HG02973 (cell line): ENCODE measurements around the gene STRN.
A peak's percentile ranks its signal among the peaks of the same experiment; 100 is the strongest.
"Not testable (repeated sequence)": the region's sequence is repeated elsewhere in the genome, so short reads cannot be mapped to it uniquely, and the experiment has no call there.

Source experiments
- ATAC-seq: cut with Tn5 transposase; IDR thresholded peaks from one replicate; pipeline ENCODE4 v1.9.1; 2021; ENCODE audit warnings: moderate library complexity; ENCODE audit not compliant: unreplicated experiment

Gene STRN

DNA sequence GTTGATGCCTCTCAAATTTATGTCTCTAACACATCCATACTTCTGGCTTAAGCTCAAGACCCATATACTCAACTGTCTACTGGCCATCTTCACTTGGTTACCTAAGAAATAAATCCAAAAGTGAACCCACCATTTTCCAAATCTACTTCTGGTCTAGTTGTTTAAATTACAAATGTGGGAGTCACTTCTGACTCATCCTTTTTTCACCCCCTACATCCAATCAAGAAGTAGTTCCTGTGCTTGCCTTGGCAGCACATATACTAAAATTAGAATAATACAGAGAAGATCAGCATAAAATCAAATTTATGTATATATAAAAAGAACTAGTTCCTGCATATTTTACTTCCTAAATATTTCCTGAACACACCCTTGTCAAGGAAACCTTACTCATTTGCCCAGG is 53.6 kb downstream of the STRN start:
- no peak for ATAC-seq

DNA sequence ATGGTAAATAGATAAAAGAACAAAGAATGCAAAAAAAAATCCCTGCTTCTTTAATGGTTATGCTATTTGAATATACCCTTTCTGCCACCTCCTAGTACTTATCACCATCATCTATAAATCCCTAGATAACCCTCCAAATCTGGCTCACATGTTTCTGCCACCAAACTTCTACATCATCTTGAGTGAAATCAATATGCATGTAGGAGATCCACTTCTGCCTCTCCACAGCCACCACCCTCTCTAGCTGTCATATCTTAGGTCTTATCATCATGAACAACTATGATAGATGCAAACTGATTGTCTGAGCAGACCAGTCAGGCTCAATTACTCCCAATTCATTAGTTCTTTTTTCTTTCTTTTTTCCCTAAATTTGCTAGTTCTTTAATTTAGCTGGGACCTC is 55.3 kb downstream of the STRN start:
- no peak for ATAC-seq

DNA sequence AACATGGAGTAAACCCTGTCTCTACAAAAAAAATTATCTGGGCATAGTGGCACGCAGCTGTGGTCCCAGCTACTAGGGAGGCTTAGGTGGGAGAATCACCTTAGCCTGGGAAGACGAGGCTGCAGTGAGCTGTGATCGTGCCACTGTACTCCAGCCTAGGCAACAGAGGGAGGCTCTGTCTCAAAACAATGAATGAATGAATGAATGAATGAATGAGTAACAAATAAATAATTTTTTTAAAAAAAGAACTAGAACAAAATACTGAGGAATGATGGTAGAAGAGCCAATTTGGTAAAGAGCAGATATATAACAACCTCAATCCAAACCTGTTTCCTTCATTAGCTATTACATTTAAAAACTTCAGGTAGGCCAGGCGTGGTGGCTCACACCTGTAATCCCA is 60.1 kb downstream of the STRN start:
- ATAC-seq: no peak

DNA sequence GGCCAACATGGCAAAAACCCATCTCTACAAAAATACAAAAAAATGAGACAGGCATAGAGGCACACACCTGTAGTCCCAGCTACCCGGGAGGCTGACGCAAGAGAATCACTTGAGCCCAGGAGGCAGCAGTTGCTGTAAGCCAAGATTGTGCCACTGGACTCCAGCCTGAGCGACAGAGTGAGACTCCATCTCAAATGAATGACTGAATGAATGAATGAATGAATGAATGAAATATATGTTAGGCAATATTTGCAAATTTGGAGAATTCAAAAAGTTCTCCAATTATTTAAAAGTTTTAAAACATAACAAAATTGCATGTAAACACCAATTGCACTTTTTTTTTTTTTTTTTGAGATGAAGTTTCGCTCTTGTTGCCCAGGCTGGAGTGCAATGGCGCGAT is 61.7 kb downstream of the STRN start:
- ATAC-seq: no peak

DNA sequence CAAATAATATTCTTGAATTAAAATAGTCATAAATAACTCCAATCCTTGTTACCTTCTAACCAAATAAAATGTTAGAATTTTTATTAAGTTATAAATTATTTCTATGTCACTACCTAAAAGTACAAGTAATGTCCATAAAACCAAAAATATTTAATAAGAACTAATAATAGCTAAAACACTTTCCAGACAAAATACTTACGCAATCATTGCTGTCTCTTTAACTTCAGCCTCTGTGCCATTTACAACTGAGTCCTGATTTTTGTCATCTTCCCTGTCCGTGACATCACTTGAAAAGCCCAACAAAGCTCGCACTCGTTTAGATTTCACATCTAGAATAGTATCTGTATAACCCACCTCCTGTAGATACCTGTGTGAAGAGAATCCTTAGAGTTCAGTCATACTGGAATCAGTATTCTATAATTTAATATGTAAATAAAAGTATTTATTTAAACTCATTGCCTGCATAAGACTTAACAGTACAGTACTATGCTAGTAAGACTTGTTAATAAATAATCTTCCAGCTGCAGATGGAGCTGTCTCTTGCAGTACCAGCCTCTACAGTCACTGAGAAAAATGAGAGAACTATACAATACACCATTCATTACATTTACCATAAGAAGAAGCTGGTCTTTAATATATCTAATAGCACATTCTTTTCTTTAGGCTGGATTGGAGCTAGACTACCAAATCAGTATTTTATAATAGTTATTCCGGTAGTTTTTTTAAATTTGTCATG is 63.8 kb downstream of the STRN start:
- ATAC-seq: no peak

DNA sequence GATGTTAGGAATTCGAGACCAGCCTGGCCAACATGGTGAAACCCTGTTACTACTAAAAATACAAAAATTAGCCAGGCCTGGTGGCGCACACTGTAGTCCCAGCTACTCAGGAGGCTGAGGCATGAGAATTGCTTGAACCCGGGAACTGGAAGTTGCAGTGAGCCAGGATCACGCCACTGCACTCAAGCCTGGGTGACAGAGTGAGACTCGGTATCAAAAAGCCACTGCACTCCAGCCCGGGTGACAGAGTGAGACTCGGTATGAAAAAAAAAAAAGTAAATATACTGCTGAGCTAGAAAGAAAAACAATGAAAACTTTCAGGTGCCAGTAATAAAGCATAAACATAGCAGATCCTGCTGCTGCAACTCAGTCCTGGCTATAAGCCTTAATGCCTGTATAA is 73.5 kb downstream of the STRN start:
- ATAC-seq: no peak

DNA sequence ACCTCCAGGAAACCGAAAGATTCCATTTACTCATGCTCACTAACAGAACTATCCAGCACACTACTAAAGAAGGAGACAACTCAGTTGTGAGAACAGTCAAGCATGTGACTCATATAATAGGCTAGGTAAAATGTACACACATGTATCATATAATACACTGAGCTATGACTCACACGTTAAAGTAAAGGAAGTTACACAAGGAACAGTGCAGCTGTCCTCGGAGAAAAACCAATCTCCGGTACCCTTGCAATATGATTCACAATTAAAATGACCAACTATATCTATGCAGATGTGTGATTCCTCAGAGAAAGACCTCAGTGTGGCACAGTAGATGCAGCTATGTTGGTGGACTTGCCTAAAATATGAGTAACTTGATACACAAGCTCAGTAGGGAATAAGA is 76.5 kb downstream of the STRN start:
- no peak for ATAC-seq

DNA sequence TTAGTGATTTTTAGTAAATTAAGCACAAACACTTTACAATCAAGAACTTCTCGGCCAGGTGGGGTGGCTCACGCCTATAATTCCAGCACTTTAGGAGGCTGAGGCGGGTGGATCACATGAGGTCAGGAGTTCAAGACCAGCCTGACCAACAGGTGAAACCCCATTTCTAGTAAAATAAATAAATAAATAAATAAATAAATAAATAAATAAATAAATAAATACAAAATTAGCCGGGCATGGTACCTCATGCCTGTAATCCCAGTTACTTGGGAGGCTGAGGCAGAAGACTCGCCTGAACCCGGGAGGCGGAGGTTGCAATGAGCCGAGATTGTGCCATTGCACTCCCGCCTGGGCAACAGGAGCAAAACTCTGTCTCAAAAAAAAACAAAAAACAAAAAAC is 79.2 kb downstream of the STRN start:
- ATAC-seq: not testable (repeated sequence)

DNA sequence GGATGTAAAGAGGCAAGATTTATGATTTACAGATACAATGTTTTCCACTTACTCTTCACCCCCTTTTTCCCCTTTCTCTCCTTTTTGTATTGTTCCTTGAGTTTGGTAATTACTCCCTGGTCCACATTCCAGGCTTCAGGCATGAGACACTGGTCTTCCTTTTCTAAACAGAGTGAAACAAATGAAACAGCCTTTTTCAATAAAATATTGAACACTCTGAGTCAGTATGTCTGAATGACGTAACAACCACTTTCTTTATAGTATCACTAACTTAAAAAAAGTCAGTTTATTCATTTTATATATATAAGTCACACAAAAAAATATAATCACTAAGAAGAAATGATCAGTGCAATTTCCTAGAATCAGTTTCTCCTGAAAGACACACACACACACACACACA is 79.7 kb downstream of the STRN start:
- no peak for ATAC-seq

DNA sequence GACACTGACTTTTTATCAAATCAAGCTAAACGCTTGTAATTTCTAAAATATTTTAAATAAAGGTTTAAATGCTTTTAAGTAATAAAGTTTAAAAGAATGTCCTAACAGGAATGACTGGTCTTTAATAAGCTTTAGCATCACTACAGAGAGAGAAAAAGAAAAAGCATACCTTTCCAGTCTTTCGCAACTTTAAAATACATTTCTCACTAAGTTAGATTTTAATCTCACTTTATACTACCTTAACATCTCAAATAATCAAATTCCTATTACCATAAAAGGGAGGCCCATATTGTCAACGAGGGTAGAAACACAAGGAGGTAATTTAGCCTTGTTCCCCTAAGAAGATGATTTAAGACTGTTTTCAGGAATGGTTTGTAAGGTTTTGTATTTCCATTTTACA is 80.7 kb downstream of the STRN start:
- no peak for ATAC-seq

DNA sequence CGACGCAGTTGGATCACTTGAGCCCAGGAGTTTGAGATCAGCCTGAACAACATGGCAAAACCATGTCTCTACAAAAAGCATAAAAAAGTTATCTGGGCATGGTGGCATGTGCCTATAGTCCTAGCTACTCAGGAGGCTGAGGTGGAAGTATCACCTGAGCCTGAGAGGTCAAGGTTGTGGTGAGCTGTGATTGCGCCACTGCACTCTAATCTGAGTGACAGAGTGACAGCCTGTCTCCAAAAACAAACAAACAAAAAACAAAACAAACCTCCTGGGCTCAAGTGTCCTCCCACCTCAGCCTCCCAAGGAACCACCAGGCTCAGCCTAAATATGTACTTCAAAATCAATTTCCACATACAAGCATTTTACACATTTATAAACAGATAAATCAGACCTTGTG is 83.8 kb downstream of the STRN start:
- ATAC-seq: no peak

DNA sequence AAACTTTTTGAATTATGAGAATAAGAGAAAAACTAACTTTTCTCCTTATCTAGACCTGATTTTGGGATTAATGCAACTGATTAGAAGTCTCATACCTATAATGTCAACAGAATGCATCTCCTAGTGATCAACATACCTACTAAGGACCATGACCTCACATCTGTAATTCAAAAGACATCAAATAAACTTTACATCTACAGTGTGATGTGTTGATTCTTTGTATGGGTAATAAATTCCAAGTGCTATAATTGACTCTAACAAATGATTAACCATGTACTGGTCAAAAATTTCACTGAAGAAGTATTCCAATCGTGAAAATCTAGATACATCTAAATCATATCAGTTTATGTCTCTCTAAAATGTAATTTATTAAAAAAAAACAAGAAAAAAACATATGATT is 84.5 kb downstream of the STRN start:
- no peak for ATAC-seq

DNA sequence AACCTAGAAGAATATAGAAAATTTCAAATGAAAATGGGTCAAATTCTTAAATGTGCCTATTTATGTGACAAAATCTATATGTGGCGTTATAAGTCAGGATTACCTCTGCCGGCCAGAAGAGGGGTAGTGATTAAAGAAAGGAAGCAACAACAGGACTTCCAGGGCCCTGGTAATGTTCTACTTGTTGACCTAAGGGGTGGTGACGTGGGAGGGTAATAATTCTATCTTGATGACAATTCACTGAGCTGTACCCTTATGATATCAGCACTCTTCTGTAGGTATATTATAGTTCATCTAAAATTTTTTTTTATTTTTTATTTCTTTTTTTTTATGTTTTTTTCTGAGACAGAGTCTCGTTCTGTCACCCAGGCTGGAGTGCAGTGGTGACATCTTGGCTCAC is 87.9 kb downstream of the STRN start:
- ATAC-seq: no peak

DNA sequence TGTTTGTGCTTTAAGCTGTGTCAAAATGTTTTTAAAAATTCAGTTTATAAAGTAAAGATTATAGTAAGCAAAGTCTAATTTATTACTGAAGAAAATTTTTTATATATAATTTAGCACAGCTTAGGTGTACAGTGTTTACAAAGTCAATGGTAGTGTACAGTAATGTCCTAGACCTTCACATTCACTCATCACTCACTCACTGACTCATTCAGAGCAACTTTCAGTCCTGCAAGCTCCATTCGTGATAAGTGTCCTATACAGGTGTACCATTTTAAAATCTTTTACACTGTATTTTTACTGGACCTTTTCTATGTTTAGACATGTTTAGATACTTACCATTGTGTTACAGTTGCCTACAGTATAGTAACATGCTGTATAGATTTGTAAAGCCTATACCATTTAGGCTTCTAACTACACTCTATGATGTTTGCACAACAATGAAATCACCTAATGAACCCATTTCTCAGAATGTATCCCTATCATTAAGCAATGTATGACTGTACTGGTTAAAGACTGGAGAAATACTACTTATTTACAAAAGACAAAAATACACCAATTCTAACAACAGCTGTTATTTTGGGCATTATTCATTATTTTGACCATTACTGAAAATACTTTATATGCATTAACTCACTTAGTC is 95.1 kb downstream of the STRN start:
- ATAC-seq: no peak

DNA sequence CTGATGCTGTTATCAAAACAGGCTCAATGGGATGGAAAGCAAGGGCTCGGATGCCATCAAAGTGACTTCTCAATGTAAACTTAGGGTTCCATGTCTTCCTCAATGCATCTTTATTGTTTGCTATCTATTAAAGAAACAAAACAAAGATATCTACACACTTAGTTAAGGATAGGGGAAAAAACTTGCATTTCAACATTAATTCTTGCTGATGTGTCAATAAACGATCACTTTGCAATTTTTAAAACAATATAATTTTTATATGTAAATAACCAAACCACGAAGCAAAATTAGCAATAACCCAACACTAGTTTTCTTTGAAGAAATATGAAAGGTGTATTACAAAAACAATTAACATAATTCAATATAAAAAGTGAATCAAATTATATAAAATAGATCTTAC is 96.7 kb downstream of the STRN start:
- no peak for ATAC-seq

DNA sequence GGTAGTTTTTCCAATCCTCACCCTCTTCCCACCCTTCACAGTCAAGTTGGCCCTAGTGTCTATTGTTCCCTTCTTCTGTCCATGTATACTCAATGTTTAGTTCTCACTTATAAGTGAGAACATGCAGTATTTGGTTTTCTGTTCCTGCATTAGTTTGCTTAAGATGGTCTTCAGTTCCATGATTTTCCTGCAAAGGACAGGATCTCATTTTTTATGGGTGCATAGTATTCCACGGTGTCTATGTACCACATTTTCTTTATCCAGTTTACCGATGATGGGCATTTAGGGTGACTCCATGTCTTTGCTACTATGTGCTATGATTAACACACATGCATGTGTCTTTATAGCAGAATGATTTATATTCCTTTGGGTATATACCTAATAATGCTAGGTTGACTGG is 104.4 kb downstream of the STRN start:
- no peak for ATAC-seq

DNA sequence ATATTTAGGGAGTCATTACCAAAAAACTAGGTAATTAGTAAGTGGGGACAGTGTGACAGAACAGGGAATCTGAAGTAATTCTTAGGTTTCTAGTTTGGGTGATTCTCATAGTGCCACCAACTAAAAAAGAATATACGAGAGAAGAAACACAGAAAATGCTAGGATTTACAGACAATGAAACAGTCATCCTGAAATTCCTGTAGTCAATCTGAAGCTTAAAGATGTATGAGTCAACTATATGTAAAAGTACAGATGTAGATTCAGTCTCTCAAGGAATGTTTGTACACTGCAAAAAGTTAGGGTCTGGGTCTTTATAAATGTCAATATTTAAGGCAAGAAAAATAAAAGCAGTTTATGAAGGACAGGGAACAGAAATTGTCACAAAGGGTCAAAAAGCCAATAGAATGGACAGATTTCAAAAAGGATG is 107.0 kb downstream of the STRN start:
- ATAC-seq: no peak

DNA sequence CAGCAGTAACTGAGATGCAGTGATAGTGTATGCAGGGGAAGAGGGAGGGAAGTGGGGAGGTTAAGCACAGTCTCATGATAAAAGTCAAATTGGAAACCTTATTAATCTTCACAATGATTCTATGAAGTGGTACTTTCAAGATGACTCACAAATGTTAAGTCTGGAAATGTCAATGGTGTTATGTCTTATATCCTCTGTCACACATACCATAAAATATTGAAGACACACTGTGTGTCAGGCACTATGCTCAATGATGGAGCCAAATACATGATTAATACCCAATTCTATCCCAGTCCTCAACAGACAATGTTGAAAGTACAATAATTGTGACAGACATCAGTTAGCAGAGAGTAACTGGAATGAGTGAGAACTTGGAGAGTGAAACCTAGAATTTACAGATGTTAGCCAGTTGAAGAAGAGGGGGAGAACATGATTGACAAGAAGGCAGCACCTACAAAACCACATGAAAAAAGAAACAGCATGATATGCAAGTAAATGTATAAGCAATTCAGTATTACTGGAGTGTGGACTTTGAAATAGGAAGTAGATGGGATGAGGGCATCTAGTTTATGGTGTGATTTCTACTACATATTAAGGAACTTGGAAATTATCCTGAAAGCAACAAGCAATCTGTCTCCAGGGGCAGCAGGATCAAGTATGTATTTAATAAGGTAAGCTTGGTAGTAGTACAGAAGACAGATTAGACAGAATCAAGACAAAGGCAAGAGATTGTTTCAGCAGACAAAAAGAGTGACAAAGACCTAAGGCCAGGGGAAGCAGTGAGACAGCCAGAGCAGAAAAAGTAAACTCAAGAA is 107.6 kb downstream of the STRN start:
- peak; percentile 51 for ATAC-seq

DNA sequence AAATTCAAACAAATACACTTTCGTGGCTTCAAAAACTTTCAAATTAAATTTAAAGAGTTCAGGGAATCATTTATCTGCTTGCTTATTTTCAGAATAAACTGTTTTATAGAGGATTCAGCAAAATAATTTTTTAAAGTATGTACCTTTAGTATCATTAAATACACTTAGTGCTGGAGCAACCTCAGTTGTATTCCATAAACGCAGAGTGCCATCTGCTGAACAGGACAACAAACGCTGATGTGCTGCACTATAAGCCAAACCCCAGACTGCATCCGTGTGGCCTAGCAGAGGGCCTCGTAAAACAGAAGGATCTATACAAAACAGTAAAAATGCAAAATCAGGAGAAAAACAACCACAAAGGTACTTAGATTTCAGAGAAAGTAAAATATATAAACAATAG is 108.6 kb downstream of the STRN start:
- no peak for ATAC-seq

DNA sequence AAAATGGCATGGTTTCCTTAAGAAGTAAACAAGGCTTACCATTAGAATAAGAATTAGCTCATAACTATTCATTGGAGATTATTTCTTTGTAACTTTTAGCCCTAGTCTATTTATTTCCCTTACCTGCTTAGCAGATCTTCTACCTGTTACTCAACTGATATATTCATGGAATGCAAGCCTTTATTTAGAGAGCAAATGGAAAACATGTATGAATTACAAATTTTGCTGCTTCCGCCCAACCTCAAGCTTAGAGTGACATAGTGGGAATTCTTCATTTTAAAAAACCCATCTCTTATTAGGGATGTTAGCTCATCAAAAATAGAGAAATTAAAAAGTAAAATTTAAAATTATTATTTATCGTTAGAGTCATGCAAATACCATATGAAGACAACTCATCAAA is 110.9 kb downstream of the STRN start:
- no peak for ATAC-seq

DNA sequence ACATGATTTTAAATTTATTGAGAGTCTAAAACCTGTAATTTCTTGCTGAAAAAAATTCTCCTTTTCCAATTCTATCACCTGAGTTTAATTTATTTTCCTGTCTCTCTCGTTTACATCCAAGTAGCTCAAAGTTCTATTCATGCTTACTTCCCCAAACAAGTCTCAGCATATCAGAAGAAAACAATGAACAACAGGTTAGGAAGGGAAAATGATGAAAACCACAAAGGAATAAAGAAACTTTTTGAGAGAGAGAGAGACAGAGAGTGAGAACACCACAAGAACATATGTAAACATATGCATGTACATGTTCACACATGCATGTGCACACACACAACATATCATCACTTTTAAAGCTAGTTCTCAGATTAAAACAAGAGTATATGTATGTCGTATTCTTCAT is 112.1 kb downstream of the STRN start:
- ATAC-seq: no peak

DNA sequence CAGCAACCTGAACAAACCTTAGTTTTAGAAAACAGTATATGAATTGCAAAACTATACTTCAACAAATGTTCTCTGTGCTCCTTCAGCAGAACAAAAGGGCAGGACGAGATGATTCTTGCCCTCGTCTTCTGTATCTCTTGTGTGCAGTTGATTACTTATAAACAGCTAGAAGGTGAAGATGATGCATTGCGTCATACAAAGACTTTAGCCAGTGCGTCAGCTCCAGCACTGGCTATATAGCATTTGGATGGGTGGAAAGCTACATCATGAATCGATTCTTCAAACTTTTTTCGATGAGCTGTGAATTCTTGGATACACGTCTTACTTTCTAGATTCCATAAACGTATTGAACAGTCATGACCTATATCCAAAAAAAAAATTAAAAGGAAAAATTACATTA is 117.1 kb downstream of the STRN start:
- ATAC-seq: no peak
